ENCODE data around the gene PLCG1. TPM values are rescaled to one million over a fixed set of nuclear protein-coding genes. Genes with fewer than 3 reads are reported as not detected.

PLCG1 gene
- total RNA-seq, 2 donors from 2014 or later = 227 to 257 TPM

- H3K36me3 Mint-ChIP-seq (ENCODE audit: low read depth) = no peaks in the 10 kb centered on the region
- TF ChIP-seq CTCF (conservative IDR thresholded peaks at IDR 0.05) = no peak
- no peak for DNase-seq
Measured at GRCh38 chr20:41187668-41188067, 50.3 kb downstream of the PLCG1 start.

GRCh38 chr20:41191562-41192500 lies 54.5 kb downstream of the PLCG1 start:
- Histone ChIP-seq H3K4me3 (ENCODE audit: low read length) (no peak overlapping the region), H3K27me3 (ENCODE audit: control insufficient read depth, insufficient read depth, low read length, poor library complexity, severe bottlenecking) (no peaks in the 10 kb centered on the region), H3K9me3 (ENCODE audit: control insufficient read depth, low read length) (no peaks in the 10 kb centered on the region), H3K36me3 (ENCODE audit: control insufficient read depth, insufficient read depth, low read length) (no peaks in the 10 kb centered on the region), H3K4me1 (ENCODE audit: control insufficient read depth, insufficient read depth, low read length) (no peaks in the 10 kb centered on the region), H3K9ac (ENCODE audit: extremely low read depth, low read length, poor library complexity, severe bottlenecking) (no peak overlapping the region), H3K27ac (ENCODE audit: low read depth, low read length) (no peak overlapping the region)
- Mint-ChIP-seq H3K27ac (no peak overlapping the region), H3K27me3 (ENCODE audit: insufficient read depth) (no peaks in the 10 kb centered on the region), H3K36me3 (ENCODE audit: low read depth) (no peaks in the 10 kb centered on the region), H3K9me3 (peaks cover 2% of the 10 kb centered on the region), H3K4me3 (no peak overlapping the region), H3K4me1 (no peaks in the 10 kb centered on the region)
- WGBS, 2 experiments (ENCODE audit: insufficient coverage in 1 of 2, insufficient read length in 1 of 2) = 91 to 92% methylated on average over 4 to 5 of the region's 5 CpGs
- no peak for DNase-seq
- TF ChIP-seq CTCF (conservative IDR thresholded peaks at IDR 0.05) = no peak

More at GRCh38 chr20:41187668-41188067, 50.3 kb downstream of the PLCG1 start:
- no peak overlapping the region for H3K27ac ChIP-seq (ENCODE audit: low read depth, low read length)
- H3K27me3 ChIP-seq (ENCODE audit: control insufficient read depth, insufficient read depth, low read length, poor library complexity, severe bottlenecking) = no peaks in the 10 kb centered on the region
- H3K4me3 ChIP-seq (ENCODE audit: low read length) = no peak overlapping the region
- Mint-ChIP-seq H3K4me3 (no peak overlapping the region), H3K27me3 (ENCODE audit: insufficient read depth) (no peaks in the 10 kb centered on the region), H3K9me3 (peaks cover 2% of the 10 kb centered on the region), H3K27ac (no peak overlapping the region), H3K4me1 (no peaks in the 10 kb centered on the region)
- no peaks in the 10 kb centered on the region for H3K4me1 ChIP-seq (ENCODE audit: control insufficient read depth, insufficient read depth, low read length)
- no peaks in the 10 kb centered on the region for H3K9me3 ChIP-seq (ENCODE audit: control insufficient read depth, low read length)
- no peaks in the 10 kb centered on the region for H3K36me3 ChIP-seq (ENCODE audit: control insufficient read depth, insufficient read depth, low read length)
- no peak overlapping the region for H3K9ac ChIP-seq (ENCODE audit: extremely low read depth, low read length, poor library complexity, severe bottlenecking)

- Histone ChIP-seq H3K27me3 (ENCODE audit: control insufficient read depth, insufficient read depth, low read length, poor library complexity, severe bottlenecking) (no peaks in the 10 kb centered on the region), H3K27ac (ENCODE audit: low read depth, low read length) (no peak overlapping the region), H3K4me3 (ENCODE audit: low read length) (no peak overlapping the region), H3K9me3 (ENCODE audit: control insufficient read depth, low read length) (no peaks in the 10 kb centered on the region), H3K4me1 (ENCODE audit: control insufficient read depth, insufficient read depth, low read length) (no peaks in the 10 kb centered on the region), H3K36me3 (ENCODE audit: control insufficient read depth, insufficient read depth, low read length) (no peaks in the 10 kb centered on the region), H3K9ac (ENCODE audit: extremely low read depth, low read length, poor library complexity, severe bottlenecking) (no peak overlapping the region)
- Mint-ChIP-seq H3K36me3 (ENCODE audit: low read depth) (no peaks in the 10 kb centered on the region), H3K27ac (no peak overlapping the region), H3K9me3 (peaks cover 2% of the 10 kb centered on the region), H3K4me1 (no peaks in the 10 kb centered on the region), H3K27me3 (ENCODE audit: insufficient read depth) (no peaks in the 10 kb centered on the region), H3K4me3 (no peak overlapping the region)
- TF ChIP-seq CTCF (conservative IDR thresholded peaks at IDR 0.05) = peak; percentile 38
- WGBS, 2 experiments (ENCODE audit: insufficient coverage in 1 of 2, insufficient read length in 1 of 2) = 83 to 89% methylated on average over 1 to 3 of the region's 3 CpGs
- DNase-seq = no peak
Measured at GRCh38 chr20:41192575-41192974, 55.2 kb downstream of the PLCG1 start.
